BLaER1 treated with 17β-estradiol and CSF1 and Interleukin-3, amounts not matched to agents 10 nM and 100 nM (cell line): ENCODE results near the gene C14orf119.
A peak's percentile ranks its signal among the peaks of the same experiment; 100 is the strongest.

Experiments used
- H3K27ac ChIP-seq, 11 experiments: shearing (Covaris generic); formaldehyde crosslinking; 2 replicates each; pipeline ENCODE4 v1.8.1; 2022
- H3K27me3 ChIP-seq, 11 experiments: shearing (Covaris generic); formaldehyde crosslinking; 2 replicates each; pipeline ENCODE4 v1.8.1; 2022
- H3K36me3 ChIP-seq, 11 experiments: shearing (Covaris generic); formaldehyde crosslinking; 2 replicates each; pipeline ENCODE4 v1.8.1; 2022
- H3K4me1 ChIP-seq, 10 experiments: shearing (Covaris generic); formaldehyde crosslinking; 2 replicates each; pipeline ENCODE4 v1.8.1; 2022
- H3K4me2 ChIP-seq, 11 experiments: shearing (Covaris generic); formaldehyde crosslinking; 2 replicates each; pipeline ENCODE4 v1.8.1; 2022
- H3K4me3 ChIP-seq, 10 experiments: shearing (Covaris generic); formaldehyde crosslinking; 2 replicates each; pipeline ENCODE4 v1.8.1; 2022
- H3K9ac ChIP-seq, 11 experiments: shearing (Covaris generic); formaldehyde crosslinking; 2 replicates each; pipeline ENCODE4 v1.8.1; 2022
- H3K9me3 ChIP-seq, 11 experiments: shearing (Covaris generic); formaldehyde crosslinking; replicated peaks in 1 of 11; 2 replicates each; pipeline ENCODE4 v1.8.1; 2022
- H4K20me1 ChIP-seq, 11 experiments: shearing (Covaris generic); formaldehyde crosslinking; 2 replicates each; pipeline ENCODE4 v1.8.1; 2022
- Cebpa-rat ChIP-seq, 11 experiments: shearing (Covaris generic); IDR thresholded peaks; 2 replicates each; pipeline ENCODE4 v1.8.1; 2022

C14orf119 gene

GRCh38 chr14:23121361-23121771, 26.1 kb downstream of the C14orf119 start:
- H3K27ac ChIP-seq, result peak overlapping the region; percentile 6 to 89 (median 74); a peak in 20 of 22 replicates
- H3K36me3 ChIP-seq, result peaks cover 0 to 8% (median 0%) of the 10 kb centered on the region in 11 experiments; a peak in 4 of 22 replicates
- no peaks in the 10 kb centered on the region for H4K20me1 ChIP-seq
- TF ChIP-seq Cebpa-rat (IDR thresholded peaks at IDR 0.05), result no peak
- H3K4me2 ChIP-seq, result peak overlapping the region; percentile 84 to 99 (median 94)
- H3K4me3 ChIP-seq, result peak overlapping the region in 3 of 10 experiments; percentile 9 to 23 (median 19); a peak in 5 of 20 replicates
- no peaks in the 10 kb centered on the region for H3K27me3 ChIP-seq
- peak overlapping the region; percentile 24 to 68 (median 53); a peak in 19 of 22 replicates for H3K9ac ChIP-seq
- H3K4me1 ChIP-seq, result peaks cover 50 to 83% (median 59%) of the 10 kb centered on the region in 10 experiments
- no peaks in the 10 kb centered on the region for H3K9me3 ChIP-seq

GRCh38 chr14:23122086-23122485, 26.8 kb downstream of the C14orf119 start:
- Histone ChIP-seq H3K4me1 (peaks cover 50 to 76% (median 53%) of the 10 kb centered on the region in 10 experiments), H3K9me3 (no peaks in the 10 kb centered on the region), H3K9ac (peak overlapping the region in 4 of 11 experiments; percentile 30 to 67 (median 51); a peak in 2 of 22 replicates), H4K20me1 (no peaks in the 10 kb centered on the region), H3K4me3 (no peak overlapping the region), H3K36me3 (peaks cover 0 to 16% (median 0%) of the 10 kb centered on the region in 11 experiments; a peak in 5 of 22 replicates), H3K4me2 (peak overlapping the region; percentile 84 to 99 (median 94); a peak in 21 of 22 replicates), H3K27ac (peak overlapping the region in 6 of 11 experiments; percentile 51 to 83 (median 74); a peak in 8 of 22 replicates), H3K27me3 (no peaks in the 10 kb centered on the region)
- TF ChIP-seq Cebpa-rat (IDR thresholded peaks at IDR 0.05), result no peak

- H3K36me3 ChIP-seq, result peaks cover 0 to 29% (median 0%) of the 10 kb centered on the region in 11 experiments; a peak in 5 of 22 replicates
- no peaks in the 10 kb centered on the region for H4K20me1 ChIP-seq
- H3K4me1 ChIP-seq, result peaks cover 43 to 71% (median 46%) of the 10 kb centered on the region in 10 experiments
- no peak for TF ChIP-seq Cebpa-rat (IDR thresholded peaks at IDR 0.05)
- H3K4me3 ChIP-seq, result no peak overlapping the region
- H3K9me3 ChIP-seq, result peaks cover 0 to 5% (median 0%) of the 10 kb centered on the region in 11 experiments; a peak in 2 of 22 replicates
- H3K4me2 ChIP-seq, result peak overlapping the region in 3 of 11 experiments; percentile 84 to 95 (median 94); a peak in 6 of 22 replicates
- no peak overlapping the region; a peak in 1 of 22 replicates for H3K27ac ChIP-seq
- H3K27me3 ChIP-seq, result no peaks in the 10 kb centered on the region
- H3K9ac ChIP-seq, result no peak overlapping the region
Observed at GRCh38 chr14:23123419-23123818, 28.1 kb downstream of the C14orf119 start.

- H3K27ac ChIP-seq, result no peak overlapping the region
- no peaks in the 10 kb centered on the region for H3K27me3 ChIP-seq
- no peak for TF ChIP-seq Cebpa-rat (IDR thresholded peaks at IDR 0.05)
- H3K4me3 ChIP-seq, result no peak overlapping the region
- H3K36me3 ChIP-seq, result peaks cover 0 to 36% (median 0%) of the 10 kb centered on the region in 11 experiments; a peak in 5 of 22 replicates
- peak overlapping the region in 1 of 11 experiments; percentile 94; a peak in 1 of 22 replicates for H3K4me2 ChIP-seq
- H3K9me3 ChIP-seq, result peaks cover 0 to 10% (median 0%) of the 10 kb centered on the region in 11 experiments; a peak in 2 of 22 replicates
- H4K20me1 ChIP-seq, result no peaks in the 10 kb centered on the region
- peak overlapping the region in 1 of 11 experiments; percentile 3; a peak in 1 of 22 replicates for H3K9ac ChIP-seq
- peaks cover 36 to 71% (median 45%) of the 10 kb centered on the region in 10 experiments for H3K4me1 ChIP-seq
Observed at GRCh38 chr14:23124337-23124954, 29.1 kb downstream of the C14orf119 start.

GRCh38 chr14:23125011-23125410, 29.7 kb downstream of the C14orf119 start:
- Histone ChIP-seq H3K9ac (no peak overlapping the region), H4K20me1 (no peaks in the 10 kb centered on the region), H3K9me3 (peaks cover 0 to 10% (median 0%) of the 10 kb centered on the region in 11 experiments; a peak in 2 of 22 replicates), H3K4me2 (no peak overlapping the region), H3K4me3 (no peak overlapping the region), H3K27me3 (no peaks in the 10 kb centered on the region), H3K36me3 (peaks cover 0 to 42% (median 0%) of the 10 kb centered on the region in 11 experiments; a peak in 5 of 22 replicates), H3K4me1 (peaks cover 36 to 71% (median 45%) of the 10 kb centered on the region in 10 experiments), H3K27ac (no peak overlapping the region)
- no peak for TF ChIP-seq Cebpa-rat (IDR thresholded peaks at IDR 0.05)

- Histone ChIP-seq H3K27ac (no peak overlapping the region), H3K36me3 (peaks cover 0 to 52% (median 0%) of the 10 kb centered on the region in 11 experiments; a peak in 5 of 22 replicates), H3K4me2 (no peak overlapping the region), H4K20me1 (no peaks in the 10 kb centered on the region), H3K4me3 (no peak overlapping the region), H3K27me3 (no peaks in the 10 kb centered on the region), H3K9ac (no peak overlapping the region), H3K4me1 (peaks cover 36 to 71% (median 45%) of the 10 kb centered on the region in 10 experiments), H3K9me3 (peaks cover 0 to 10% (median 0%) of the 10 kb centered on the region in 11 experiments; a peak in 2 of 22 replicates)
- no peak for TF ChIP-seq Cebpa-rat (IDR thresholded peaks at IDR 0.05)
Observed at GRCh38 chr14:23125933-23126524, 30.7 kb downstream of the C14orf119 start.

- peaks cover 36 to 71% (median 45%) of the 10 kb centered on the region in 10 experiments for H3K4me1 ChIP-seq
- no peak overlapping the region for H3K4me3 ChIP-seq
- peaks cover 0 to 10% (median 0%) of the 10 kb centered on the region in 11 experiments; a peak in 2 of 22 replicates for H3K9me3 ChIP-seq
- no peak overlapping the region for H3K4me2 ChIP-seq
- no peak overlapping the region; a peak in 1 of 22 replicates for H3K27ac ChIP-seq
- TF ChIP-seq Cebpa-rat (IDR thresholded peaks at IDR 0.05), result no peak
- no peaks in the 10 kb centered on the region for H3K27me3 ChIP-seq
- H4K20me1 ChIP-seq, result no peaks in the 10 kb centered on the region
- no peak overlapping the region for H3K9ac ChIP-seq
- H3K36me3 ChIP-seq, result peaks cover 0 to 58% (median 0%) of the 10 kb centered on the region in 11 experiments; a peak in 5 of 22 replicates
Observed at GRCh38 chr14:23126548-23127278, 31.4 kb downstream of the C14orf119 start.

GRCh38 chr14:23127861-23128260, 32.6 kb downstream of the C14orf119 start:
- no peaks in the 10 kb centered on the region for H3K27me3 ChIP-seq
- no peak for TF ChIP-seq Cebpa-rat (IDR thresholded peaks at IDR 0.05)
- peak overlapping the region; percentile 2 to 69 (median 42); a peak in 19 of 22 replicates for H3K4me2 ChIP-seq
- H3K4me1 ChIP-seq, result peaks cover 34 to 61% (median 45%) of the 10 kb centered on the region in 10 experiments
- peak overlapping the region in 7 of 11 experiments; percentile 16 to 45 (median 34); a peak in 13 of 22 replicates for H3K27ac ChIP-seq
- no peak overlapping the region for H3K4me3 ChIP-seq
- no peaks in the 10 kb centered on the region for H4K20me1 ChIP-seq
- no peak overlapping the region for H3K9ac ChIP-seq
- H3K36me3 ChIP-seq, result peaks cover 0 to 68% (median 0%) of the 10 kb centered on the region in 11 experiments; a peak in 5 of 22 replicates
- peaks cover 0 to 10% (median 0%) of the 10 kb centered on the region in 11 experiments; a peak in 2 of 22 replicates for H3K9me3 ChIP-seq
